Muscle of leg (tissue), 11 donors: ENCODE results near the gene RAC2. TPM values are rescaled to one million over a fixed set of nuclear protein-coding genes. Genes with fewer than 3 reads are reported as not detected.
A peak's percentile ranks its signal among the peaks of the same experiment; 100 is the strongest.

Experiments
- DNase-seq: peaks from one replicate; pipeline ENCODE4 v3.0.0; 2013
- H3K27ac ChIP-seq: one replicate; pipeline ENCODE4 v1.5.1; 2013; ENCODE audit warnings: mild to moderate bottlenecking, low read length, control low read depth
- H3K27me3 ChIP-seq: one replicate; pipeline ENCODE4 v1.6.1; 2013; ENCODE audit warnings: low read length; ENCODE audit not compliant: control insufficient read depth, insufficient read depth
- H3K36me3 ChIP-seq: one replicate; pipeline ENCODE4 v1.6.1; 2013; ENCODE audit warnings: low read length; ENCODE audit not compliant: control insufficient read depth, insufficient read depth
- H3K4me1 ChIP-seq: one replicate; pipeline ENCODE4 v1.6.1; 2013; ENCODE audit warnings: low read length; ENCODE audit not compliant: control insufficient read depth, insufficient read depth
- H3K4me3 ChIP-seq: one replicate; pipeline ENCODE4 v1.5.1; 2013; ENCODE audit warnings: low read length, control low read depth
- H3K9me3 ChIP-seq: replicated peaks from 2 replicates; pipeline ENCODE4 v1.6.1; 2013; ENCODE audit warnings: low read depth, low read length; ENCODE audit not compliant: control insufficient read depth
- WGBS: methylation state at CpG from one replicate; pipeline ENCODE4 v1.1.5; 2013; ENCODE audit warnings: missing lambda C conversion rate; ENCODE audit not compliant: insufficient coverage; 5-methylcytosine and 5-hydroxymethylcytosine counted together
- polyA plus RNA-seq, 8 donors: library from polyadenylated mRNA; unstranded; fragments of 120-200 nt; gene quantifications; one replicate each; pipeline versions ENCODE4 v1.2.1 to v1.2.3, GENCODE V29; 2013; ENCODE audit warnings: inconsistent platforms in 1 of 8, low replicate concordance in 1 of 8; ENCODE audit not compliant: insufficient read length in 8 of 8, insufficient read depth in 1 of 8
- total RNA-seq: library from RNA; stranded (reverse); fragments of 120-200 nt; gene quantifications from one replicate; pipeline ENCODE4 v1.2.4, GENCODE V29; 2013

The RAC2 gene
- total and polyA plus RNA-seq, 9 donors: 2.4 to 11.2 (median 7.0) TPM

DNA sequence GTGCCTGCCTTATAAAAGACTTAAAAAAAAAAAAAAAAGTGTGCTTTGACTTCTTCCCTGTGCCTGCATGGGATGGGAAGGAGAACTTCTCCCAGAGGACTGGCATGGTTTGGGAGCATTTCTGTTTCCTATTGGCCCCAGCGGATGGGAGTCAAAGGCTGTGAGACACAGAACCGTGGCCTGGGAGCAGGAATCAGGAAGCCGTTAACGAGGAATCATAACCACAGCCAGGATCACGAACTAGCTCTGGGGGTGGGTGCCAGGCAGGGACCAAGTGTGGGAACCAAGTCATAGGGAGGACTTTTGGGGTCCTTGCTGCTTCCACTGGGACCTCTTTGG lies 56.5 kb downstream of the RAC2 start:
- Histone ChIP-seq H3K9me3 (no peaks in the 10 kb centered on the region), H3K4me1 (peaks cover 38% of the 10 kb centered on the region), H3K27ac (peak overlapping the region; percentile 94), H3K4me3 (peak overlapping the region; percentile 50), H3K36me3 (peaks cover 4% of the 10 kb centered on the region), H3K27me3 (no peaks in the 10 kb centered on the region)
- peak; percentile 43 for DNase-seq
- WGBS: 1% methylated on average over 5 of the region's 5 CpGs

DNA sequence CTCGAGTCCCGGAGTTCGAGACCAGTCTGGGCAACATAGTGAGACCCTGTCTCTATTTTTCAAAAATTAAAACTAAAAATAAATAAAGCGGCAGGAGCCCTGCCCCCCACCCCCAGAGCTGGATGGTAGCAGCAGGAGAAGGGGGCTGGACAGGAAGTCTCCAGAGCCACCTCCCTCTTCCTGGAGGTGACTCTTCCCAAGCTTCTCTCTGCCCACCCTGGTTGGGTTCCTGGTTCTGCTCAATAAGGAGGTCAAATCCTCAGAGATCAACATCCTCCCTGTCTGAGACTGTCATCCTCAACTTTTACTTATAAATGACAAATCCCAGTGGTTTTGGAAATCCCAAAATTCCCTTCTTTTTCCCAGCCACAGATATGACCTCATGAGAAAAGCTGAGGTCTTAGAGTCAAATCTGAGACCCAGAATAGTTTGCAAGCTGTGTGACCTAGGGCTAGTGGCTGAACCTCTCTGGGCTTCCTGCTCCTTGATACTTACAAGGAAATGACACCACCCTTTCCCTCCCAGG lies 57.0 kb downstream of the RAC2 start:
- WGBS: 87% methylated on average over 3 of the region's 4 CpGs
- DNase-seq: peak; percentile 40
- H3K4me3 ChIP-seq: peak overlapping the region; percentile 50
- H3K9me3 ChIP-seq: no peaks in the 10 kb centered on the region
- peaks cover 38% of the 10 kb centered on the region for H3K4me1 ChIP-seq
- H3K36me3 ChIP-seq: peaks cover 7% of the 10 kb centered on the region
- H3K27ac ChIP-seq: peak overlapping the region; percentile 94
- H3K27me3 ChIP-seq: no peaks in the 10 kb centered on the region

DNA sequence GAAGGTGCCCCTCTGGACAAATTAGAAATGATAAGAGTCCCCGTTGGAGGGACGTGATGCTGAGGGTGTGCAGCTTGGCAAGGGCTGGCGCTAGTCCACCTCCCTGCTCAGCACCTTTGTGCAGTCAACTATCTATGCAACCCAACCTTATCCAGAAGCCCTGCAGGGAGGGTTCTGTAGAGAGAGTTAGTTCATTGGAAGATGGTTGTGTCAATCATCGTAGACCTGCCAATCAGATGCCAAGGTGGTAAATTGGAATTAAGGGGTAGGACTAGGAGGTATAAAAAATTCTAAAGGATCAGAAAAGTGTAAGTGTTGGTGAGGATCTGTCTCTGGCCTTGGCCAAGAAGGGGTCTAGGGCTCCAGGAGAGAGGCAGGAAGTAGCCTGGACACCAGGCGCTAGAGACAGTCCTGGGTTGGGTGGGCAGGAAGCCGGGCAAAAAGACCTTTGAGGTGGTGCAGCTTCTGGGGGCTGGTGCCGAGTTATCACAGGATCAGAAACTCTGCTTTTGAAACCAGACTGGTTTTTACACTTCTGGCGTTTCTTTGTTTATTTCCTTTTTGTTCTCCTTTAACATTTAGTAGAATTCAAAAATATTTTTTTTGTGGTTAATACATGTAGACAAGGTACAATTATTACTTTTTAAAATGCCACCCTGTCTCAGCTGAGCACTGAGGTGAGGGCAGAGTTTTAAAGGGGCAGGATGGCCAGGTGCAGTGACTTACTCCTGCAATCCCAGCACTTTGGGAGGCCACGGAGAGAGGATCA lies 57.7 kb downstream of the RAC2 start:
- DNase-seq: peak; percentile 91
- 78% methylated on average over 4 of the region's 9 CpGs for WGBS
- Histone ChIP-seq H3K27me3 (no peaks in the 10 kb centered on the region), H3K36me3 (peaks cover 12% of the 10 kb centered on the region), H3K27ac (peak overlapping the region; percentile 94), H3K4me3 (peak overlapping the region; percentile 50), H3K4me1 (peaks cover 38% of the 10 kb centered on the region), H3K9me3 (no peaks in the 10 kb centered on the region)

DNA sequence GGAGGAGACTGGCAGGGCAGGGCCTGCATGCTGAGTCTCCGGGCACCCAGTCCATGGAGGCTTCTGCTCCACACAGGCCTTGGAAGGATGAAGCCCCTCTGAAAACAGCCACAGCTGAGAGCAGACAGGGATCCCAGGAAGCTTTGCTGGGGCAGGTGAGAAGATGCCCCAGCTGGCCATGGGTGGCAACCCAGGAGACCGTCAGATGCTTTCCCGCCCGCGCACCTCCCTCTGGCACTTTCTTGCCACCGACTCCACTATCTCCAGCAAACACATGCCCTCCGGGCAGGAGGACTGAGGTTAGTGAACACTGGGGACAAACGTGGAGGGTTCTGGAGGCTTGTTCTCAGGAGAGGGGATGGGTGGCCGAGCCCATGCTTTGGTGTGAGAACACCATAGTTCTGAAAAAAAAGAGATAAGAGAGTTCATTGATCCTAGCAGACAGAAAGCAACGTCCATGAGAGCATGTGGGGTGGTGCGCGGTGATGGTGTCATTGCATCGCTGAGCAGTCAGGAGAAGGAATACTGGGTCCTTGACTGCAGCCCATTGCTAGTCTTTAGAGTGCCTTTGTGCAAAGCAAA lies 58.3 kb downstream of the RAC2 start:
- Histone ChIP-seq H3K4me3 (no peak overlapping the region), H3K4me1 (peaks cover 38% of the 10 kb centered on the region), H3K27me3 (no peaks in the 10 kb centered on the region), H3K9me3 (no peaks in the 10 kb centered on the region), H3K27ac (no peak overlapping the region), H3K36me3 (peaks cover 12% of the 10 kb centered on the region)
- no peak for DNase-seq
- 81% methylated on average over 11 of the region's 13 CpGs for whole genome bisulfite sequencing

DNA sequence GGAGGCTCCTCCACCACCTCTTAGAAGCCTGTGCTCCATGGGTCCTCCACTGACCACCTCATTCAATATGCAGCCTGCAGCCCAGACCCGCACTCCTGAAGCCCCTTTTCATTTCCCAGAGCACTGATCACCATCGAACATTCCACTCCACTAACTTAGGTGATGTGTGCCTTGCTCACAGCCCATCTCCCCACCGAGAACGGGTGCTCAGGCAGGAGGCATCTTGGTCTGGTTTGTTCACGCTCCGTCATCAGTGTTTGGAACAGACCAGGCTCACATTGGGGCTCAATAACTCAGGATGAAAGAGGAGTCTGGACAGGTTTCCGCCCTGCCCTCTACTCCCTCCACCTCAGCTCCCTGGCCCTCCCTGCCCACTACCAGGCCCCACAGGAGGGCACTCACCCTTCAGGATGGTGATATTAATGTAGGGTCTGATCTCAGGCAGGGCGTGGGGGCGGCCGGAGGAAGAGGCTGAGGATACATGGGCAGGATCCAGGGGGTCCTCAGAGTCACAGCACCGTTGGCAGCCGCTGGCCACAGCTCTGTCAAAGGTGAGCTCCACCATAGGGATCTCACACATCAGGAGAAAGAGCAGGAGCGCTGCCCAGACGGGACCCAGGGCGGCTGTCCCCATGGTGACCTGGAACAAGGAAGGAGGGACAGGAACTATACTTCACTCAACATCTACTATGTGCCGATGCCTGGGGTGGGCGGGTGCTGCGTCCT lies 59.1 kb downstream of the RAC2 start:
- WGBS: 86% methylated on average over 12 of the region's 18 CpGs
- H3K27ac ChIP-seq: no peak overlapping the region
- no peaks in the 10 kb centered on the region for H3K27me3 ChIP-seq
- DNase-seq: no peak
- H3K4me1 ChIP-seq: peaks cover 42% of the 10 kb centered on the region
- H3K4me3 ChIP-seq: no peak overlapping the region
- no peaks in the 10 kb centered on the region for H3K9me3 ChIP-seq
- peaks cover 12% of the 10 kb centered on the region for H3K36me3 ChIP-seq

DNA sequence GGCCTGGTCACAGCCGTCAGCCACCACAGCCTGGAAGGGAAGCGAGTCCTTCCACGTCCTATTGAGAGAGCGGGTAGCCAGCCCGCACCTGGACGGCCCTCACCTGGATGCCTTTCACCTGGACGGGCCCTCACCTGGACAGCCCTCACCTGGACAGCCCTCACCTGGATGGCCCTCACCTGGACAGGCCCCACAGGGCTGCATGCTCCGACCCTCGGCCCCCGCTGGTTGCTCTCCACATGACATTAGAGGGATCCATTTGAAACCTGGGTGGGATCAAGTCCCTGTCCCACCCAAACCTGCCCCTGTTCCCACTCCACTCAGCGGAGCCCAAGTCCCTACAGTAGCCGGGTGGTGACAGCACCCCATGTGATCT lies 59.7 kb downstream of the RAC2 start:
- Histone ChIP-seq H3K4me3 (no peak overlapping the region), H3K27ac (no peak overlapping the region), H3K9me3 (no peaks in the 10 kb centered on the region), H3K27me3 (no peaks in the 10 kb centered on the region), H3K36me3 (peaks cover 12% of the 10 kb centered on the region), H3K4me1 (peaks cover 48% of the 10 kb centered on the region)
- 82% methylated on average over 12 of the region's 12 CpGs for WGBS
- DNase-seq: no peak

DNA sequence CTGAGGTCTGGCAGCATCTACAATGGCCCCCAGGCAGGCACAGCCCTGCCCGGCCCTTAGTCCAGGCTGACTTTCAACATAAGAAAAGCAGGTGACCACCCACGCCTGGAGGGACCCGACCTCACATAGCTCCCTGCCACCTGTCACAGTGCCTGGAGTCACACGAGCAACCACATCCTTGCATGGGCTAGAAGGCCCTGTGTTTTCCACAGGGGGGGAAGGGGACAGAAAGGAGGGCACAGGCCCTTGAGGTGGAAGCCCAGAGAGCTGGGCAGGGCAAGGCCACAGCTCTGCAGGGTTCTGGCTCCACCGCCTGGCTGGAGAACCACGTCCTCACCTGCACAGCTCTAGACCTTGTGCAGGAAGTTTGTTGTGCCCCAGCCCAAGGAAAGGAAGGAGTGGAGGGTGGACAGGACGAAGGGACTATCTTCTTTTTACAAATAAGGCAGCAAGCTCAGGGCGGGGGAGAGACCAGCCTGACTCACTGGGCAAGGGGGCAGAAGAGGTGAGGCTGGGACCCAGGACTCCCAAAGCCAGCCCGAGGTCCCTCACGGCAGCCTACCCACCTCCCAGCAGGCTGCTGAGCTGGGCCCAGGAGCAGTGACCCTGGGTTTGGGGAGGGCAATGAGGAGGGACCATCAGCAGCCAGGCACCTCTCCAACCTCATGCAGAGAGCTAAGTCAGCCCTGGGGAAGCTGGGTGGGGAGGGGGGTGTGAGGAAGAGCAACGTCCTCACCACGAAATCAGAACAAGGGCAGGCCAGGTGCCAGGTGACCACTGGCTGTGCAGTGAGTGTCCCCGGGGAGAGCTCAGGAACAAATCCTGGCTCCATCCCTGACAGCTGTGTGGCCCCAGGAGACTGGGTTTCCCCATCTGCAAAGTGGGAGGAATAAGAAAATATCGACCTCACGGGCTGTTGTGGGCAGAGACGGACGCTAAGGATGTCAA lies 60.4 kb downstream of the RAC2 start:
- WGBS: 58% methylated on average over 10 of the region's 17 CpGs
- Histone ChIP-seq H3K4me1 (peaks cover 48% of the 10 kb centered on the region), H3K36me3 (peaks cover 12% of the 10 kb centered on the region), H3K27me3 (no peaks in the 10 kb centered on the region), H3K9me3 (no peaks in the 10 kb centered on the region), H3K27ac (no peak overlapping the region), H3K4me3 (no peak overlapping the region)
- DNase-seq: no peak

DNA sequence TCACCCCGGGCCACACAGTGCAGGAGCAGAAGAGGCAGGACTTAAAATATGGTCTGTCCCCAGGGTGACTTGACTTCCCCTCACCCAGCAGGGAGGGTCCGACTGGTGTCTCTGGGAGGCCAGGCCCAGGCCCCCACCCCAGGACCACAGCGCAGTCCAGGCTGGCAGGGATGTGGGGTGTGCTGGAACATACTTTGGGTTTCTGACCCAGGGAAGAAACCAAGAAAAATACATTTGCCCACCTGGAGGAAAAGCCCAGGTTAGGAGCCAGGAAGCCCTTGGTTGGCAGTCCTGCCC lies 61.2 kb downstream of the RAC2 start:
- Histone ChIP-seq H3K9me3 (no peaks in the 10 kb centered on the region), H3K27ac (no peak overlapping the region), H3K4me3 (no peak overlapping the region), H3K4me1 (peaks cover 49% of the 10 kb centered on the region), H3K36me3 (peaks cover 12% of the 10 kb centered on the region), H3K27me3 (no peaks in the 10 kb centered on the region)
- no peak for DNase-seq
- 100% methylated on average over 1 of the region's 3 CpGs for WGBS

DNA sequence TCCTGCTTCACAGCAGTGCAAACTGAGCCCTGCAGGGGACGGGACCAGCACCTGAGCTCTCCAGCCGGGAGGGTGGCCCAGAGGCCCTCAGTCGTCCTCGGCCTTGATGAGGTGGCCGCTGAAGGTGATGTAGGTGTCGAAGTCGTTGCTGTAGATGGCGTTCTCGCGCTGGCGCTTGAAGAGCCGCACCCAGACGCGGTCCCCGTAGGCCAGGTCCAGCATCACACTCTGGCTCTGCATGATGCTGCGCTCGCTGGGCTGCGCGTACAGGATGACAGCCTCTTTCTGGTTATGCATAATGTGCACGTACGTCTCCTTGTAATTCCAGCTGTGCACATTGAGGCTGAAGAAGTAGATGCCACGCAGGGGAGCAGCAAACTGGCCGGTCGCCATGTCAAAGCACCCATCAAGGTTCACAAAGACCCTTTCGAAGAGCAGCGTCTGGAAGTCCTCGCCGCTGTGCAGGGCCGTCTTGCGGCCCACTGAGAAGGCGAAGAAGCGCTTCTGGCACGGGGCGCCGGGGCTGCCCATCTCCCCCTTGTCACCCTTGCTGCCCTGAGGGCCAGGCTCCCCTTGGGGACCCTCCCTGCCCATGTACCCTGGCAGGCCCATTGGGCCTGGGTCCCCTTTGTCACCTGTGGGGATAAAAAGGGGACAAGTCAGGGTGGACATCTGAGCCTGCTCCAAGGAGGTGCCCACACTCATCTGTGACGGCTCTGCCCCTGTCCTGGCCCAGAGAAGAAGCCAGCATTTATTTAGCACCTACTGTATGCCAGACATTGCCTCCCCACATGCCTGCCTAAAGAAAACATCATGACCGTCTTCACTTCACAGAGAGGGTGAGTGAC lies 61.7 kb downstream of the RAC2 start:
- Histone ChIP-seq H3K4me1 (peaks cover 49% of the 10 kb centered on the region), H3K27me3 (no peaks in the 10 kb centered on the region), H3K4me3 (no peak overlapping the region), H3K9me3 (no peaks in the 10 kb centered on the region), H3K27ac (no peak overlapping the region), H3K36me3 (peaks cover 12% of the 10 kb centered on the region)
- 84% methylated on average over 37 of the region's 37 CpGs for WGBS
- no peak for DNase-seq
